HS-27A (cell line): Measurements from ENCODE around the gene GSC2.

ENCODE experiments used
- DNase-seq: peaks from one replicate; pipeline ENCODE4 v3.0.0-alpha.2; 2012; ENCODE audit warnings: low read depth, missing footprints

GSC2 gene

DNA sequence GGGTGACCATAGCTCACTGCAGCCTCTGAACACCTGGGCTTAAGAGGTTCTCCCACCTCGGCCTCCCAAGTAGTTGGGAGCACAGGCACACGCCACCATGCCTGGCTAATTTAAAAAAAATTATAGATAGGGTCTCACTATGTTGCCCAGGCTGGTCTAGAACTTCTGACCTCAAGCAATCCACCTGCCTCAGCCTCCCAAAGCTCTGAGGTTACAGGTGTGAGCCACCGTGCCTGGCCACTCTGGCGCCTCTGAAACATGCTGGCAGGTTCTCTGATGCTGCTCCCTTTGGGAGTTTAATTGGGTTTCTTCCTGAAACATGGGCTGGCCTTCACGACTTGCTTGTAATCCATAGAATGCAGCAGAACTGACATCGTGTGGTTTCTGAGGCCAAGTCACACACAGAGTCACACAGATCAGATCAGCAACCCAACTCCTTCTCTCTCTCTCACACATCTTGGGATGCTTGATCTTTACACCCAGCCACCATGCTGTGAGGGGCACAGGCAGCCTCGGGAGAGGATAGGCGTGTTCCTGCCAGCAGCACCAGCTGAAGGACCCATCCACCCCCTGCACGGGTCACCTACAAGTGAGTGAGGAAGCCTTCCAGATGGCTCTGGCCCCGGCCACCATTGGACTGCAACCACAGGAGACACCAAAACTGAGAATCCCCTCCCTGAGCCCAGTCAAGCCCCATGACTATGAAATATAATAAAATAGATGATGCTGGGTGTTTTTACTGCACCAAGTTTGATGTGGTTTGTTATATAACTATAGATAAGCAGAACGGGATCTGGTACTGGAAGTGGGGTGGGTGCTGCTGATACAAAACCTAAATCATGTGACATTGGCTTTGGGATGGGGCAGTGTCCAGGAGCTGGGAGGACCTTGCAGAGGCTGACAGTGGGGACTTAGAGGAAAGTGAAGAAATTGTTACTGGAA is 3.1 kb upstream of the GSC2 start:
- no peak for DNase-seq

- no peak for DNase-seq
These were observed 1.5 kb upstream of the GSC2 start for GRCh38 chr22:19151329-19152191.

DNA sequence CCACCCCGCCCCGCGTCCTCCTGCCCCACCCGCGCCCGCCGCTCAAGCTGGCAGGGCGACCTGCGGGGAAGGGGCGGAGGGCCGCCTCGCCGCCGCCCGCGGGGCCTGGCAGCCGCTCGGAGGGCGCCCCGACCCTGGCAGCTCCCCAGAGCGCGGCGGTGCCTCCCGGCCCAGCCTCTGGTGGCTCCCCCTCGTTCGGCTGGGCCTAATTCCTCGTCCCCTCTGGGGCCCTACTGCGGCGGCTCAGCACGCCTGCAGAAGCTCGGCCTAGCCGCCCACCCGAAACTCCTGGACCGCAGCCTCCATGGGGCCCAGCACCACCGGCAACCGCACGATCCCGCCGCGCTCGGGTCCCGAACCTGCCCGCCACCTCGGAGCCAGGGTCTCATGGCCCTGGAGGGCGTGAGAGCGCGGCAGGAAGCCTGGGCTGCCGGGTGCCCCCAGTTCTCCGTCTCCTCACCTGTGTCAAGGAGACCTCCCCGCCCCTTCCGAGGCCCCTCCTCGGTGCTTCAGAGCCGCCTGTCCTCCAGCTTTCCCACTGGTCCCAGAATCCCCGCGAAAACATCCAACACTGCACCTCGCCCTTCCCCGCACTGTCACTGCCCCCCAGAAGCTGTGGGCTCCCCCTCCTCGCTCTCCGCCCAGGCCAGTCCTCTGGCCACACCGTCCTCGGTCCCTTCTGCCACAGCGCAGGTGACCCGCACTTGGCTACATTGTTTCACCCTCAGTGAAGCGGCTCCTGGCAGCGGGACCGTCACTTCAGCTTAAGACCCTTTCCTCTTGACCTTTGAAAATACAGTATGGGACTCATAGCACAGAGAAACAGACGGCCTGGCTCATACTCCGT is 613 bp upstream of the GSC2 start:
- no peak for DNase-seq

DNA sequence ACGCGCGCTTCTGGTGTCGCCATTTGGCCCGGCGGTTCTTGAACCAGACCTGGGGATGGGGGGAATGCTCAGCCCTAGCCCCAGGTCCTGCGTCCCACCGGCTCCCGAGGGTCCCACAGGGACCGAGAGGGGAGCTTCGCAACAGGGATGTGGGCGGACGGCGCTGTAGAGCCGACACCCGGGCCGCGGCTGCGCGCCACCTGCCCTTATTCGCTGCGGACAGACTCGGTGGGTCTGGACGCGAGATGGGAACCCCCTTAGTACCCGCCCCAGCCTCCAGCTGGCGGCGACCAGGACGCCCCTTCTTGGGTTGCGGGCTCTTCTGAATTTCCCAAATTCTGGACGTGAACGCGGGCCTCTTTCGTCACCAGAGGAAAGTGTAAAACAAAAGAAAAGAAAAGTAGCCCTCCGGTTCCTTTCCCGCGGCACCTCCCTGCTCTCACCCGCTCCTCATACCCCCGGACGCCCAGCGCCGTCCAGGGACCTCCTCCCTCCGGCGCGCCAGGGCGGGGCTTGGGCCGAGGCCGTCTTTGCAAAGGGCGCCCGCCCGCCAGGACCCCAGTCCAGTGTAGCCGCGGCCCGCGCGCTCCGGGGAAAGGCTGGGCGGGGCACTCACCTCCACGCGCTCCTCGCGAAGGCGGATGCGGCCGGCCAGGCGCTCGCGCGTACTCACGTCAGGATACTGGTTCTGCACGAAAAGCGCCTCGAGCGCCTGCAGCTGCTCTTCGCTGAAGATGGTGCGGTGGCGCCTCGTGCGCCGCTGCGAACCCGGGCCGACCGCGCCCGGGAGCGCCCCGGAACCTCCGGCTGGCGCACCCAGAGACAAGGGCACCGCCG is 827 bp downstream of the GSC2 start:
- DNase-seq: no peak

GRCh38 chr22:19148417-19149046 is 1.6 kb downstream of the GSC2 start:
- DNase-seq: no peak

- no peak for DNase-seq
These were observed 2.8 kb downstream of the GSC2 start for GRCh38 chr22:19147195-19147780.

GRCh38 chr22:19146215-19146968 is 3.7 kb downstream of the GSC2 start:
- no peak for DNase-seq

DNA sequence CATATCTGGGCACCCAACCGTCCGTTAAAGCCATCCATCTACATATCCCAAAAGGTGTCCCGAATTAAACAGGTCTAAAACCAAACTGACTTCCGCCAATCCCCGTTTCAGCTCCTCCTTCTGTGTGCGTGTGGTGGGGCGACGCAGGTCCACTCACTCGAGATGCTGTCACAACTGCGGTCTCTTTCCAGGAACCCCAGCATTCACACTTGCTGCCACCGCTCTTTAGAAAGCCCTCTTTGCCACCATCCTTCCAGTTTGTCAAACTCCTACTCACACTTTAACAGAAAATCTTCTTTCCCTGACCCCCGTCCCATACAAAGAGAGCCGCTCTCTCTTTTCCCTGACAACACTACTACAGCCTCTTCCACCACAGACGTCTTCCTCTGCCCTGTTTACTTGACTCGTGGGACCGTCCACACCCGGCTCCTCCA is 6.1 kb downstream of the GSC2 start:
- no peak for DNase-seq

DNA sequence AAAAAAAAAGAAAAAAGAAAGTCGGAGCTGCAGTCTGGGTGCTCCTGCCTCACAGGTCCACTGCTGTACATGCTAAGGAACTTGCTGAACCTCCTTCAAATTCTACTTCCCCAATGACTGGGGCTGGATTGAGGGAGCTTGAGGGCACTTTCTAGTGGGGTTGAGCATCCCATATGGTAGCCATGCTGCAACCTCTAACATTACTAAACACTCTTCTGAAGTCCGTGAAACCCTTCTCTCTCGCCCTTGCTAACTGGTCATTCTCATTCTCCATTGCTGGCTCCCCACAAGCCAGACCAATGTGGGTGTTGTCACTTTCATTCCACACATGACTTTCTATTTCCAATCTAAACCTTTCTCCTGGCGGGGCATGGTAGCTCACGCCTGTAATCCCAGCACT is 6.9 kb downstream of the GSC2 start:
- no peak for DNase-seq

- DNase-seq: no peak
These were observed 7.7 kb downstream of the GSC2 start for GRCh38 chr22:19142394-19142793.

DNA sequence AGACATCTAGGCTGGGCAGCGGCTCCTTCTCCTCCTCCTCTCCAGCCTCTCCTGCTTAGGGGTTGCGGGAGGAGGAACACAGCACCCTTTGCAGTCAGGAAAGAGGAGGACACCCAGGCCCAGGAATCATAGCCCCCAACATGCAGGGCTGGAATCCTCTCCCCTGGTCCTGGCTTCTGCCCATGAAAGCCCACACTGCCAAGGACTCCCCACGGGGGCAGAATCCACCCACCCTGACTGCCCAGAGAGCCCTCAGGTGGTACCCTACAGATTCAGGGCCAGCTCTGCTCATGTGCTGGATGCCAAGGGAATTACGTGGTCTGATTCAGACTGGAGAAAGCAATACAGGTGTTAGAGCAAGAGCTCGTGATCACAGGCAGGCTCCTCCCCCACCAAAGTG is 10.1 kb downstream of the GSC2 start:
- no peak for DNase-seq

DNA sequence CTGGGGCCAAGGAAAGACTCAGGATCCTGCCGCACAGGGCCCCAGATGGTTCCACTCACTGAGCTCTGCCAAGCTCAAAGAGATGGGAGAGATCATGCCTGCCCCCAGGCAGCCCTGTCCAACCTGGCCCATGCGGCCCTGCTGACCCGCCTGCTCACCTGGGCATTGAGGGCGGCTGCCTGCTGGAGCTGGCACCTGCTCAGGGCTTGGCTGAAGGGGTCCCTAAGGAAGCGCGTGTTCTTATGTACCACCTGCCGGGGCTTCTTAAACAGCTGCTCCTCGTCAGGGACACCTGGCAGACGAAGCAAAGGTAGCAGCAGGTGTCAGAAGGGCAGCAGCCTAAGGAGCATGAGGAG is 11.1 kb downstream of the GSC2 start:
- DNase-seq: no peak

- DNase-seq: no peak
These were observed 11.7 kb downstream of the GSC2 start for GRCh38 chr22:19138217-19139000.

- DNase-seq: no peak
These were observed 12.5 kb downstream of the GSC2 start for GRCh38 chr22:19137384-19138216.

DNA sequence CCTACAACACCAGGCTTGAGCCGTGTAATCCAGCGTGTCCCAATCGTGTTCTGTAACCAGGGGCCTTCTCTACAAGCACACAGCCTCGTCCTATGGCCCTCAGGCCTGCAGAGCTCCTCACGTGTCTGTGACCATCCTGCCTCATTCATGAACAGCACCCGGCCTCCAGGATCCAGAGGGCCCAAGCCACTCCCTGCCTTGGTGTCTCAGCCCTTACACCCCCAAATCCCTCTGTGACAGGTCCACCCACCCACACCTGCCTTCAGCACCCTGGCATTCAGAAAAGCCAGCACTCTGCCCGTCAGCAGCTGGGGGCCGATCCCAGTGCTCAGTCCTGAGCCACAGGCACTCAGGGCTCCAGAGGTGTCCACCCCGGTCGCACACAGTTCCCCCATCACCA is 13.2 kb downstream of the GSC2 start:
- no peak for DNase-seq

- DNase-seq: no peak
These were observed 15.2 kb downstream of the GSC2 start for GRCh38 chr22:19134874-19135273.

GRCh38 chr22:19134176-19134831 is 15.8 kb downstream of the GSC2 start:
- DNase-seq: no peak
